Measurements from ENCODE around the gene SORBS2.

The SORBS2 gene

DNA sequence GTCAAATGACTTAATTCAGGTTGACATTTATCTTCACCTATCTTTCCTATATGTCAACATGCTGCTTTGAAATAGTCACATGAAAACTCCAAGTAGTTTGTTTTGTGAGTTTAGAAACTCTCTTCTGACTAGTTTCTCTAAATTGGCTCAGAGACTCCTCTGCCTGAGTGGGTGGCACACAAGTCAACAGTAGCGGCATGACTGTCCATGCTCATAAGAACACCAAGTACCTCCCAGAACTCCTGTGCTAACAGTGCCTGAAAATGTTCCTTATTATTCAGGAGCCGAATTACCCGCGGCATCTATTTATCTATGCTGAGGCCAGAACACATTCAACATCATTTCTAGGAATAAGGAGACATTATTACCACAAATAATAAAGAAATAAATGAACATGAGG is 116.3 kb downstream of the SORBS2 start:
- TF ChIP-seq, protein P1, sequence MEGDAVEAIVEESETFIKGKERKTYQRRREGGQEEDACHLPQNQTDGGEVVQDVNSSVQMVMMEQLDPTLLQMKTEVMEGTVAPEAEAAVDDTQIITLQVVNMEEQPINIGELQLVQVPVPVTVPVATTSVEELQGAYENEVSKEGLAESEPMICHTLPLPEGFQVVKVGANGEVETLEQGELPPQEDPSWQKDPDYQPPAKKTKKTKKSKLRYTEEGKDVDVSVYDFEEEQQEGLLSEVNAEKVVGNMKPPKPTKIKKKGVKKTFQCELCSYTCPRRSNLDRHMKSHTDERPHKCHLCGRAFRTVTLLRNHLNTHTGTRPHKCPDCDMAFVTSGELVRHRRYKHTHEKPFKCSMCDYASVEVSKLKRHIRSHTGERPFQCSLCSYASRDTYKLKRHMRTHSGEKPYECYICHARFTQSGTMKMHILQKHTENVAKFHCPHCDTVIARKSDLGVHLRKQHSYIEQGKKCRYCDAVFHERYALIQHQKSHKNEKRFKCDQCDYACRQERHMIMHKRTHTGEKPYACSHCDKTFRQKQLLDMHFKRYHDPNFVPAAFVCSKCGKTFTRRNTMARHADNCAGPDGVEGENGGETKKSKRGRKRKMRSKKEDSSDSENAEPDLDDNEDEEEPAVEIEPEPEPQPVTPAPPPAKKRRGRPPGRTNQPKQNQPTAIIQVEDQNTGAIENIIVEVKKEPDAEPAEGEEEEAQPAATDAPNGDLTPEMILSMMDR (conservative IDR thresholded peaks at IDR 0.05): no peak
- H3K27ac ChIP-seq: no peak overlapping the region

DNA sequence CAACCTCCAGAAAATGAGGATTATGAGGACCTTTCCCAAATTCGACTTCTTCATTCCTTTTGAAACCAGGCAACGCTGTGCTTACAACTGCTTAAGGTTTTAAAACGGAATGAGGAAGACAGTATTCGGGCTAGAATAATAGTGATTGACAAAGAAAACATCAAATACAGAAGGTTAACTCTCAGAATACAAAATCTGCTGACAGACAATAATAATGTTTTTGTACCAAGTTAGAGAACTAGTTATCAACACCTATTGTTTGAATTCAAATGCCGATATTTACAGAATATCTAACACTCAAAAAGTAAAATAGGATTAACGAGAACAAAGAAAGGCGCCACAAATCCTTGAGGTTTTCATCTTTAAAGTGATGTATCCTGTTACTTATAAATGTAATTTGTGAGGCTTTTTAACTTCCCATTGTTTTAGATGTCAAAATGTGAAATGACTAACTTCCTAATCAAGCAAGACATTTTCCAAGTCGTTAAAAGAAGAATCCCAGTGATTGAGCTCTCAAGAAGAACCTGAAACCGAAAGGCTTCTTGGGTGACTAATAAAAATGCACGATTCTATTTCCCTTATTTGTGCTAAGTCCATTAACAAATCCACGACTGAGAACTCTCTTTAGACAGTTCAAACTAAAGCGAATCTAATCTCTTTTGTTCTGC is 118.3 kb downstream of the SORBS2 start:
- no peak overlapping the region for H3K27ac ChIP-seq
- TF ChIP-seq, protein P1 (conservative IDR thresholded peaks at IDR 0.05): no peak

DNA sequence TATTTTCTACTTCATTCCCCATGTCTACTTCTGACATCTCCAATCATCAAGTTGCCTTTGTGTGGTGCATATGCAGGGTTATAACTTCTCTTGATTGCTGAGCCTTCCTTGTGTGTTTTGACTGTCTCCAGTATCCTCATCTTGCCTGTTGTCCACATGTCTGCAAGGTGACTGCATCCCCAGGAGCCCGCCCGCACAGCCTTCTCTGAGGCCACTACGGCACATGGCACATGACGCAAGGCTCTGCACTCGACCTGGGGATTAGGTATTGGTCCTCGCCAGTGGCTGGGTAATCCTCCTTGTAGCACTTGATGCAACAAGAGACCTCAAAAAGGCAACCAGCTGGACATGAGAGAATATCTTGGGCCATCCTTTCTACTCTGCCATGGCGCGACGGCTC is 122.6 kb downstream of the SORBS2 start:
- TF ChIP-seq, protein P1 (conservative IDR thresholded peaks at IDR 0.05): no peak
- no peak overlapping the region for H3K27ac ChIP-seq

DNA sequence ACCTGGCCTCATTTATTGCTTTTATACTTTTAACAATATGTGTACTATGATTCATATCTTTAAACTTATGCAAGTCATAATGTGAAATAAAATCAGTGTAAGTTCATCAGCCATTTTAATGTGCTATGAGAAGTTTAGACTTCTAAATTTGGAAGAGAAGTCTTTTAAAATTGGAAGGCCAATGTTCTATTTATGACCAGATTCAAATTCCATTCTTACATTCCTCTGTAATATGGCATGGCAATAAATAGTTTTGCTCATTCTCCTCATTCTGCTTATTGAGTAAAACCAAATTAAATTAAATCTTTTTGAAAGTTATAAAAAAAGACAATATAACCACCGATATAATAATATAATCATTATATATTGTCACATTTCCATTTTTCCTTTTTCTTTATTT is 126.2 kb downstream of the SORBS2 start:
- TF ChIP-seq, protein P1 (conservative IDR thresholded peaks at IDR 0.05): no peak
- H3K27ac ChIP-seq: no peak overlapping the region

DNA sequence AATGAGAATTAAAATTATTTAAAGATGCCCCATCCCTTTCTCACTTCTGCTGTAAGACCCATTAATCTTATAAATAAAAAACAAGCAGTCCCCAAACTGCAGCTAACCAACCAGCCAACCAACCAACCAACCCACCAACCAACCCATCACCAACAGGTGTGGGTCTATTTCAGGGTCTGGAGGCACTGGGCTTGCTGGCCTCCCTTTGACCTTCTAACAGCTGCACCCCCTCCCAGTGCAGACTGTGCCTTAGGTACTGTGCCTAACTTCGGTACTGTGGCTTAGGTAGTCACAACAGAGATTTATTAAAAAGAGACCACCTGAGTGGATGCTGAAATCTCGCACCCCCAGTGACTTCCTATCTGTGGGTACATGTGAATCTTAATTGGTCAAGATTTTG is 128.1 kb downstream of the SORBS2 start:
- TF ChIP-seq, protein P1 (conservative IDR thresholded peaks at IDR 0.05): no peak
- H3K27ac ChIP-seq: no peak overlapping the region

DNA sequence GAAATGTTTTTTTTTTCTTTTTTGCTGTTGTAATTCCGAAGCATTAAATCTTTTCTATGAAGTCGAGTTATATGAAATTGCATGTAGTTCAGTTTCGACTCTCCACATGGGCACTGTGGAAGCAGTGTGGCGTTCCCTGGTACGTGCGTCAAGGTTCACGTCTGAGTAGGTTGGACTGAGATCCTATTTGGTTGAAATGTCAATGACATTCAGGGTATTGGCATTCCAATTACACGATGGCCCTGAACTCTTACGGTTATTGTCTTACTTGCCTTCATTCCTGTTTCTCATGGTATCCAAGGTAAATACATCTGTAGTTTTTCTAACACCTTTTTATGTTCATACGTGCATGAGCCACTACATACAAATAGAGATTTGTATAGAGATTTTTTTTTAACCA is 128.8 kb downstream of the SORBS2 start:
- TF ChIP-seq, protein P1 (conservative IDR thresholded peaks at IDR 0.05): no peak

DNA sequence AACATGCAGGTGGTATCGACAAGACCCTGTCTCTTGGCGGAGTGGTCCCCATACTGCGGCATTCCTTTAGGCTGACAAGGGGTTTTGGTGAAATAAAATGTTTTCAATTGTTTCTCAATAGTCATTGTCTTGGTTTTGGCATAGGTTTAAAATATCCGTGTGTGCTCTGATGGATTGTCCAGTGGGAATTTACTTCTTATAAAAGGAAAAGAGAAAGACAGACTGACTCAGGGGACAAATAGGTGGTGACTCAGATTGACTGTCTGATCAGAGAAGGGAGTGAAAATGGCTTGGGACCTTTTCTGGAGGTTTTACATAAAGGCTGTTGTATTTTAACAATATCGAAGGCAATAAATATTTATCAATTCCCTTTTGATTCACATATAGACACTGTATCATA is 129.8 kb downstream of the SORBS2 start:
- TF ChIP-seq, protein P1 (conservative IDR thresholded peaks at IDR 0.05): no peak
- H3K27ac ChIP-seq: no peak overlapping the region

More for the DNA sequence above, 128.8 kb downstream of the SORBS2 start:
- no peak overlapping the region for H3K27ac ChIP-seq

Data from VCaP (cell line).